GM12891 (cell line): ENCODE data around the gene KRTAP1-4.

Source experiments
- DNase-seq: peaks from one replicate; pipeline ENCODE4 v3.0.0; 2011; ENCODE audit warnings: low spot score; ENCODE audit not compliant: insufficient read length
- FAIRE-seq: peaks from 2 replicates; lab custom pipeline; 2011; peaks lifted over from hg19 to GRCh38; lab: Jason Lieb, UNC
- PAX5 ChIP-seq: IDR thresholded peaks from 2 replicates; pipeline ENCODE4 v1.6.1; 2011; ENCODE audit warnings: low read length, moderate library complexity, mild to moderate bottlenecking; ENCODE audit not compliant: insufficient read depth, severe bottlenecking
- POLR2A ChIP-seq: IDR thresholded peaks from 2 replicates; pipeline ENCODE4 v1.6.1; 2011; ENCODE audit warnings: low read depth, low read length, control low read depth
- POLR2AphosphoS5 ChIP-seq: IDR thresholded peaks from 2 replicates; pipeline ENCODE4 v1.6.1; 2011; ENCODE audit warnings: low read depth, low read length, control low read depth
- POU2F2 ChIP-seq: IDR thresholded peaks from 2 replicates; pipeline ENCODE4 v1.6.1; 2011; ENCODE audit warnings: low read depth, mild to moderate bottlenecking, control low read depth, low read length, moderate library complexity
- SPI1 ChIP-seq: IDR thresholded peaks from 2 replicates; pipeline ENCODE4 v1.6.1; 2011; ENCODE audit warnings: low read depth, low read length, control low read depth
- TAF1 ChIP-seq: IDR thresholded peaks from 2 replicates; pipeline ENCODE4 v1.6.1; 2011; ENCODE audit warnings: low read depth, low read length, control low read depth

The KRTAP1-4 gene

GRCh38 chr17:40993084-40993483 is 36.9 kb downstream of the KRTAP1-4 start:
- no peak for TF ChIP-seq TAF1
- TF ChIP-seq SPI1: no peak
- TF ChIP-seq POLR2AphosphoS5: no peak
- TF ChIP-seq POLR2A: no peak
- TF ChIP-seq PAX5: no peak
- no peak for TF ChIP-seq POU2F2

GRCh38 chr17:40992666-40993065 is 37.3 kb downstream of the KRTAP1-4 start:
- no peak for DNase-seq
- no peak for TF ChIP-seq PAX5
- no peak for TF ChIP-seq POLR2A
- no peak for TF ChIP-seq POLR2AphosphoS5
- no peak for TF ChIP-seq TAF1
- no peak for TF ChIP-seq SPI1
- no peak for TF ChIP-seq POU2F2
- no peak for FAIRE-seq

More at GRCh38 chr17:40993084-40993483, 36.9 kb downstream of the KRTAP1-4 start:
- DNase-seq (no peak), FAIRE-seq (no peak)

GRCh38 chr17:40986920-40987319 is 43.1 kb downstream of the KRTAP1-4 start:
- TF ChIP-seq POLR2AphosphoS5 (no peak), POLR2A (no peak), PAX5 (no peak), SPI1 (no peak), POU2F2 (no peak), TAF1 (no peak)
- DNase-seq (no peak), FAIRE-seq (no peak)

- FAIRE-seq (no peak), DNase-seq (no peak)
- no peak for TF ChIP-seq POLR2AphosphoS5
- no peak for TF ChIP-seq PAX5
- TF ChIP-seq SPI1: no peak
- TF ChIP-seq TAF1: no peak
- TF ChIP-seq POU2F2: no peak
- no peak for TF ChIP-seq POLR2A
These were observed 45.8 kb downstream of the KRTAP1-4 start, which contains the start of gene KRT40 for GRCh38 chr17:40984226-40984625. KRT40 (minus strand) TSS chr17:40984326; CDS start chr17:40984273, 53 bp downstream.

- TF ChIP-seq POLR2A: no peak
- no peak for TF ChIP-seq POU2F2
- TF ChIP-seq PAX5: no peak
- no peak for TF ChIP-seq SPI1
- TF ChIP-seq TAF1: no peak
- TF ChIP-seq POLR2AphosphoS5: no peak
- FAIRE-seq: no peak
- DNase-seq: no peak
These were observed 48.9 kb downstream of the KRTAP1-4 start for GRCh38 chr17:40981115-40981514.

GRCh38 chr17:40980596-40980995 is 49.4 kb downstream of the KRTAP1-4 start:
- FAIRE-seq (no peak), DNase-seq (no peak)
- no peak for TF ChIP-seq POLR2AphosphoS5
- no peak for TF ChIP-seq PAX5
- no peak for TF ChIP-seq SPI1
- TF ChIP-seq POLR2A: no peak
- TF ChIP-seq TAF1: no peak
- no peak for TF ChIP-seq POU2F2

- DNase-seq: no peak
- no peak for FAIRE-seq
- TF ChIP-seq POLR2A (no peak), SPI1 (no peak), PAX5 (no peak), POU2F2 (no peak), TAF1 (no peak), POLR2AphosphoS5 (no peak)
These were observed 49.9 kb downstream of the KRTAP1-4 start for GRCh38 chr17:40980117-40980516.
